ENCODE data around the gene VPS35. TPM values are rescaled to one million over a fixed set of nuclear protein-coding genes. Genes with fewer than 3 reads are reported as not detected.

The VPS35 gene
- total RNA-seq, 1 donor from 2014 or later, result 111 TPM

DNA sequence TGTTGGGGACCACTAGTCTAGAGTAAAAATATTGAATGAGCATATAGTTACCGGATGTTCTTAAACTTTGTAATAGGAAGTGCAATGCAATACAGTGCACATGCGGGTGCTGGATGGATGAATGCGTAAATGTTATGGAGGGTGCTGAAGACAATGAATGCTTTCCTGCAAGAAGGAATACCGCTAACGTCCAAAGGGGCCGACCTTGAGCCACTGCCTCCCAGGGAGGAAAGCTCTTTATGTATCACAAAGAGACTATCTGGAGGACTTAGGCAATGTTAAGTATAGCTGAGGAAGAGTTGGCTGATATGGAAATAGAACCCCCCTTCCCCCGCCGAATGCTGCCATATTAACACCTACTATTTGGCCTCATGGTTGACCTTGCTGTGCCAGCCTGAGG is 40.3 kb downstream of the VPS35 start:
- peaks cover 6% of the 10 kb centered on the region for H3K9me3 Mint-ChIP-seq (ENCODE audit: unreplicated experiment)
- TF ChIP-seq, protein P1, sequence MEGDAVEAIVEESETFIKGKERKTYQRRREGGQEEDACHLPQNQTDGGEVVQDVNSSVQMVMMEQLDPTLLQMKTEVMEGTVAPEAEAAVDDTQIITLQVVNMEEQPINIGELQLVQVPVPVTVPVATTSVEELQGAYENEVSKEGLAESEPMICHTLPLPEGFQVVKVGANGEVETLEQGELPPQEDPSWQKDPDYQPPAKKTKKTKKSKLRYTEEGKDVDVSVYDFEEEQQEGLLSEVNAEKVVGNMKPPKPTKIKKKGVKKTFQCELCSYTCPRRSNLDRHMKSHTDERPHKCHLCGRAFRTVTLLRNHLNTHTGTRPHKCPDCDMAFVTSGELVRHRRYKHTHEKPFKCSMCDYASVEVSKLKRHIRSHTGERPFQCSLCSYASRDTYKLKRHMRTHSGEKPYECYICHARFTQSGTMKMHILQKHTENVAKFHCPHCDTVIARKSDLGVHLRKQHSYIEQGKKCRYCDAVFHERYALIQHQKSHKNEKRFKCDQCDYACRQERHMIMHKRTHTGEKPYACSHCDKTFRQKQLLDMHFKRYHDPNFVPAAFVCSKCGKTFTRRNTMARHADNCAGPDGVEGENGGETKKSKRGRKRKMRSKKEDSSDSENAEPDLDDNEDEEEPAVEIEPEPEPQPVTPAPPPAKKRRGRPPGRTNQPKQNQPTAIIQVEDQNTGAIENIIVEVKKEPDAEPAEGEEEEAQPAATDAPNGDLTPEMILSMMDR (IDR thresholded peaks at IDR 0.05; ENCODE audit: partially characterized antibody, unreplicated experiment), result no peak
- no peak overlapping the region for H3K4me3 Mint-ChIP-seq (ENCODE audit: unreplicated experiment)
- H3K27me3 Mint-ChIP-seq (ENCODE audit: unreplicated experiment), result peaks cover 4% of the 10 kb centered on the region
- DNase-seq, result no peak
- H3K4me1 Mint-ChIP-seq (ENCODE audit: low read depth, unreplicated experiment), result peaks cover 3% of the 10 kb centered on the region
- no peak overlapping the region for H3K27ac Mint-ChIP-seq (ENCODE audit: unreplicated experiment)
- no peaks in the 10 kb centered on the region for H3K36me3 Mint-ChIP-seq (ENCODE audit: unreplicated experiment)

DNA sequence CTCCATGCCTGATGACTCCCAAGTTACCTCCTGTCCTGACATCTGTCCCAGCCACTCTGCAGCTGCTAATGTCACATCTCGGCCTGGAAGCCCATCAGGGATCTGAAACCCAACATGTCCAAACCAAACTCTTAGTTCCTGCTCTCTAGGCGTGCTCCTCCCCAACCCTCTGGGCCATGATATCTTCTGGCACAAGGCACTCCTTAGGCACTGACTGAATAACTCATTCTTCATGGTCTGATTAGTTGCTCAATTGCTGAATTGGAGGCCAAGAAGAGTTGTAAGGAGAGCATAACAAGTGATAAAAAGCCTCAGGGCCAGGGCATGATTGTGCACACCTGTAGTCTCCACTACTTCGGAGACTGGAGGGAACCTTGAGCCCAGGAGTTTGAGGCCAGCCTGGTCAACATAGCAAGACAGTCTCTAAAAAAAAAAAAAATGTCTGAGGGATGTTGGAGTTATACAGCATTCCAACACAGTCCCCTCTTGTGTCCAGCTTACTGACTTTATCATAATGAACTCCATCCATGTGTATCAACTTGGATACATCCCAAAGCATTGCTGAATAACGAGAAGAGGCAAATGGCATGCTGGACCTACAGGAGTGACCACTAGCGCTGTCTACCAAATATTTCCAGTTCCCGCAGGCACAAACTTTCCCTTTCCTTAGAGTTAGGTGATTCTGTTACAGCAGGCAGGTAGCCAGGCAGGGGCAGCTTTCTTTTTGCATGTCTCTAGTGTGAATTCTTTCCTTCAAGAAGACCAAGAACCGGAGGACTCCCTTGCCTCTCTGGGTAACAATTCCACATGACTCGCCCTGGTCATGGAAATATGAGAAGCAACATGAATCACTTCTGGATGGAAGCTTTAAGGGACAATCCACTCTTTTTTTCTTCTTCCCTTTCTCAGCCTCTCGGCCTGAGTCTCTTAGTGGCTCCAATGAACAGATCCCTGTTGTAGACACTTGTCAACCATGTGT is 49.7 kb downstream of the VPS35 start:
- Mint-ChIP-seq H3K9me3 (ENCODE audit: unreplicated experiment) (peaks cover 7% of the 10 kb centered on the region), H3K27ac (ENCODE audit: unreplicated experiment) (no peak overlapping the region), H3K4me3 (ENCODE audit: unreplicated experiment) (no peak overlapping the region)

DNA sequence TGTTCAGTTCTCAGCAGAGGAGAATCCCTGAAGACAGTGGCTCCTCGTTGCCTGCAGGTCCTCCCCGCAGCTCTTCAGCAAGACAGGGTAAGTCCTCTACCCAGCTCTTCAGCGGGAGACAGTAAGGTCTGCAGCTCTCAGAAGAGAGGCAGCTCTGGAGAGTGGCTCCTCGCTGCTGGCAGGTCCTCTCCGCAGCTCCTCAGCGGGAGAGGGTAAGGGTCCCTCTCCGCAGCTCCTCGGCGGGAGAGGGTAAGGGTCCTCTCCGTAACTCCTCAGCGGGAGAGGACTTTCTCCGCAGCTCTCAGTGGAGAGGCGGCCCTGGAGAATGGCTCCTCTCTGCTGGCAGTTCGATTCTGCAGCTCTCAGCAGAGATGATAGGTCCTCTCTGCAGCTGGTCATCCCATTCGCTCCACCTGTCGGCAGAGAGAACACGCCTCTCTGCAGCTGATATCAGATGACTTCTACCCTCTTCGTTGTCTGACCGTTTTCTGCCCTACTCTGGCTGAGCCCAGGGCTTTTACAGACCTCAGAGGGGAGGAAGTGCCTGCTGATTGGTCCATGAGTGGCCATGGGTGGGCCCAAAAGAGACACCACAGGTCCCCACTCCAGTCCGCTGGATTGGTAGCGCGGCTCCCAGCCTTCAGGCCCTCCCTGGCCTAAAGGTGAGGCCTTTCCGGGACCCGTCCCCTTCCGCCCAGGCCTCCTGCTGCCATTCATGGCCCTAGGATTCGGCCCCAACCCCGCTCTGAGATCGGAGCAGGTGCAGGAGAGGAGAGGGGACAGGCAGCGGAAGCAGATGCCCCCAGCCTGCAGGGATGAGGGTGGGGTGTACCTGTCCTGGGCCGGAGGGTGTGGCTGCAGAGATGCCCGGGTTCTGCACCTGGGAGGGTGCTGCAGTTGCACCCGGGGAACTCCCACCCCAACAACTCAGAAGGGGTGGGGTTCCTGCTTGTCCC is 55.9 kb downstream of the VPS35 start:
- H3K27me3 Mint-ChIP-seq (ENCODE audit: unreplicated experiment), result peaks cover 4% of the 10 kb centered on the region
- TF ChIP-seq, protein P1 (IDR thresholded peaks at IDR 0.05; ENCODE audit: partially characterized antibody, unreplicated experiment), result no peak
- peaks cover 7% of the 10 kb centered on the region for H3K4me1 Mint-ChIP-seq (ENCODE audit: low read depth, unreplicated experiment)
- H3K27ac Mint-ChIP-seq (ENCODE audit: unreplicated experiment), result no peak overlapping the region
- H3K36me3 Mint-ChIP-seq (ENCODE audit: unreplicated experiment), result peaks cover 5% of the 10 kb centered on the region
- no peak for DNase-seq
- peak overlapping the region; percentile 21 for H3K4me3 Mint-ChIP-seq (ENCODE audit: unreplicated experiment)
- H3K9me3 Mint-ChIP-seq (ENCODE audit: unreplicated experiment), result peaks cover 2% of the 10 kb centered on the region

More for the DNA sequence above, 49.7 kb downstream of the VPS35 start:
- Mint-ChIP-seq H3K36me3 (ENCODE audit: unreplicated experiment) (peaks cover 22% of the 10 kb centered on the region), H3K27me3 (ENCODE audit: unreplicated experiment) (peaks cover 4% of the 10 kb centered on the region), H3K4me1 (ENCODE audit: low read depth, unreplicated experiment) (peaks cover 4% of the 10 kb centered on the region)
- no peak for DNase-seq
- TF ChIP-seq, protein P1 (IDR thresholded peaks at IDR 0.05; ENCODE audit: partially characterized antibody, unreplicated experiment), result no peak

DNA sequence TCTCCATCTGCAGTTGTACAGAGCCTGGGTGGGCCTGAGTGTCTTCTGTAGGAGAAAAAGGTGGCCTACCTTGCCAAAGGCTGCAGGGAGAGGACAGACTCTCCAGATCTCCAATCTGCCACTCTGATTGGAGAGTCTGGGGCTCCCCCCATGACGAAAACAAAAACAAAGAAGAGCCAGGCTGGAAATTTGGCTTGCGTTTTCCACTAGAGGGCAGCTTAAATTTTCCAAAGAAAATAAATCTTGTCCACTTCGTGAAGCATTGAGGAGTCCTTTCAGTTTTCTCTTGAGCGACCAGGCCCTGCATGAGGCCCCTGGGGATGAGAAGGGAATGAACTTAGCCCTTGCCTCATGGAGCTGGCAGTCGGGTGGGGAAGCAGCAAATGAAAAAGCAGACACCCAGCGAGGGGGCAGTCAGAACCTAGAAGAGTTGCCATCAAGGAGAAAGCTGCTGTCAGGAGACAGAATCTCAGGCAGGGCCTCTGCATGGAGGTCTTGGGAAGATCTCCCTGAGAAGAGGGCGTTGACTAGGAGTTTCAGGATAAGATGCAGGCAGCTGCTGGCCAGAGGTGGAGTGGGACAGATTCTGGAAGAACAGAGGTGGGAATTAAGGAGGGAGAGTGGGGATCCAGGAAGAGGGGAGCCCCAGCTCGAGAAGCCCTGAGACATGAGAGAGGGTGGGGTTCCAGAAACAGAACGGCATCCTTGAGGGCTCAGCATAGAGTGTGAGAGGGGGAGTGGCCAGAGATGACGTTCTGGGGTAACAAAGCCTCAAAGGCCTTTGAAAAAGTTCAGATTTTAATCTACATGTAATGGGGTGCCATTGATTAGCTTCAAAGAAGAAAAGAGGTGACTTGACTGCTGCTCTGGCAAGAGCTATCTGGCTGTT is 59.4 kb downstream of the VPS35 start:
- no peak for DNase-seq
- Mint-ChIP-seq H3K4me3 (ENCODE audit: unreplicated experiment) (no peak overlapping the region), H3K9me3 (ENCODE audit: unreplicated experiment) (peaks cover 2% of the 10 kb centered on the region), H3K36me3 (ENCODE audit: unreplicated experiment) (no peaks in the 10 kb centered on the region), H3K27ac (ENCODE audit: unreplicated experiment) (no peak overlapping the region), H3K4me1 (ENCODE audit: low read depth, unreplicated experiment) (peaks cover 7% of the 10 kb centered on the region), H3K27me3 (ENCODE audit: unreplicated experiment) (peaks cover 4% of the 10 kb centered on the region)
- TF ChIP-seq, protein P1 (IDR thresholded peaks at IDR 0.05; ENCODE audit: partially characterized antibody, unreplicated experiment), result no peak
